OCI-LY1 (cell line): Measurements from ENCODE around the gene STPG1.

Source experiments
- EZH2 ChIP-seq: fragments of 200-600 bp; sonication (generic), shearing (Covaris generic); IDR thresholded peaks from 2 replicates; pipeline ENCODE4 v1.8.0; 2017; ENCODE audit warnings: borderline replicate concordance, mixed run types, mild to moderate bottlenecking, antibody characterized with exemption, low read length, moderate library complexity, mixed read lengths
- TF ChIP-seq, protein P1 (sequence below): fragments of 200-600 bp; sonication (generic), shearing (Covaris generic); IDR thresholded peaks from 2 replicates; pipeline ENCODE4 v1.5.1; 2017; ENCODE audit warnings: mild to moderate bottlenecking, antibody characterized with exemption, low read length, moderate library complexity, mixed read lengths

DNA sequence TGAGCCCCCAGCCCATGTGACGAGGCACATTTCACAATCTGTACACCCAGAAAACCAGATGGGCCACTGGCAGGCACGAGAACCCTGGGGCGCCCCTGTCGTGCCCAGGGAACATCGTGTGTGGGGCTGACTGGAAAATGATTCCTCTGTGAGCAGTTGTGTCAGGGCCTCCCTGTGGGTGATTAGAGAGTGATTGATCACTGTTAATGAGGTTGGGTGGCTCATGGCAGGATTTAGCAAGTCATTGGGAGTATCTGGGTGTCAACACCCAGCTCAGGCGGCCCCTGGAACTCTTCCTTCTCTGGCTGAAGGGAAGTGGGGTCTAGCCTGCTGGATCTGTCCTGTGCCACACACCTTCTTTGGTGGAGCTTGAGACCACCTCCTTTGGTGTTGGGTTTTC is 88.7 kb downstream of the STPG1 start:
- TF ChIP-seq, protein P1, sequence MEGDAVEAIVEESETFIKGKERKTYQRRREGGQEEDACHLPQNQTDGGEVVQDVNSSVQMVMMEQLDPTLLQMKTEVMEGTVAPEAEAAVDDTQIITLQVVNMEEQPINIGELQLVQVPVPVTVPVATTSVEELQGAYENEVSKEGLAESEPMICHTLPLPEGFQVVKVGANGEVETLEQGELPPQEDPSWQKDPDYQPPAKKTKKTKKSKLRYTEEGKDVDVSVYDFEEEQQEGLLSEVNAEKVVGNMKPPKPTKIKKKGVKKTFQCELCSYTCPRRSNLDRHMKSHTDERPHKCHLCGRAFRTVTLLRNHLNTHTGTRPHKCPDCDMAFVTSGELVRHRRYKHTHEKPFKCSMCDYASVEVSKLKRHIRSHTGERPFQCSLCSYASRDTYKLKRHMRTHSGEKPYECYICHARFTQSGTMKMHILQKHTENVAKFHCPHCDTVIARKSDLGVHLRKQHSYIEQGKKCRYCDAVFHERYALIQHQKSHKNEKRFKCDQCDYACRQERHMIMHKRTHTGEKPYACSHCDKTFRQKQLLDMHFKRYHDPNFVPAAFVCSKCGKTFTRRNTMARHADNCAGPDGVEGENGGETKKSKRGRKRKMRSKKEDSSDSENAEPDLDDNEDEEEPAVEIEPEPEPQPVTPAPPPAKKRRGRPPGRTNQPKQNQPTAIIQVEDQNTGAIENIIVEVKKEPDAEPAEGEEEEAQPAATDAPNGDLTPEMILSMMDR, result no peak
- TF ChIP-seq EZH2, result no peak
